Effector memory CD8-positive, alpha-beta T cell (primary cell): ENCODE measurements around the gene STAT5B.
A peak's percentile ranks its signal among the peaks of the same experiment; 100 is the strongest.
"Not testable (repeated sequence)": the region's sequence is repeated elsewhere in the genome, so short reads cannot be mapped to it uniquely, and the experiment has no call there.

Experiments
- ATAC-seq: fragments of 150-1000 bp; cut with Tn5 transposase; replicated peaks from 2 replicates; pipeline ENCODE4 v1.10.0; 2021; ENCODE audit warnings: mild to moderate bottlenecking, moderate library complexity
- DNase-seq, 3 experiments: peaks; one replicate each; pipeline ENCODE4 v3.0.0; 2021
- H3K27ac Mint-ChIP-seq, 2 donors: one replicate each; pipeline ENCODE4 v1.8.0; 2022; ENCODE audit warnings: mild to moderate bottlenecking in 2 of 2, mixed read lengths in 2 of 2, moderate library complexity in 2 of 2
- H3K27me3 Mint-ChIP-seq, 2 donors: one replicate each; pipeline ENCODE4 v1.8.0; 2022; ENCODE audit warnings: mixed read lengths in 2 of 2
- H3K36me3 Mint-ChIP-seq: one replicate; pipeline ENCODE4 v1.8.0; 2022; ENCODE audit warnings: mild to moderate bottlenecking, moderate library complexity, mixed read lengths; ENCODE audit not compliant: insufficient read depth
- H3K4me1 Mint-ChIP-seq, 2 donors: one replicate each; pipeline ENCODE4 v1.8.0; 2022; ENCODE audit warnings: low read depth in 2 of 2, mixed read lengths in 2 of 2
- H3K4me3 Mint-ChIP-seq, 2 donors: one replicate each; pipeline ENCODE4 v1.8.0; 2022; ENCODE audit warnings: mild to moderate bottlenecking in 2 of 2, mixed read lengths in 2 of 2, moderate library complexity in 2 of 2
- H3K9me3 Mint-ChIP-seq, 2 donors: one replicate each; pipeline ENCODE4 v1.8.0; 2022; ENCODE audit warnings: mixed read lengths in 2 of 2

Gene STAT5B

DNA sequence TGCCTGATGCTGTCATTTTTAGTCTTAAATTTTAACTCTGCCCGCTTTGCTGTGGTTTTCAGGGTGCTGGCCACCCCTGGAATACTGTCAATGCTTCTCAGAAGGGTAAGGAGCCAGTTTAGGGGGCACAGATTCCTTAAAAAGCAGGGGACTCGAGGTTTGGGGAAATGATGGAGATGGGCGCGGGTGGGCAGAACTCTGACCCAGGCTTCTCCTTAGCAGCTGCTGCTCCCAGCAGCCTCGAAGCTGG, 35.8 kb upstream of the STAT5B start:
- ATAC-seq (no peak), DNase-seq (no peak)
- peaks cover 81% of the 10 kb centered on the region for H3K36me3 Mint-ChIP-seq
- H3K4me1 Mint-ChIP-seq = peaks cover 20 to 26% of the 10 kb centered on the region in 2 donors
- peak overlapping the region; percentile 49 to 88 for H3K27ac Mint-ChIP-seq
- peak overlapping the region; percentile 70 to 74 for H3K4me3 Mint-ChIP-seq
- no peaks in the 10 kb centered on the region for H3K27me3 Mint-ChIP-seq
- no peaks in the 10 kb centered on the region for H3K9me3 Mint-ChIP-seq

DNA sequence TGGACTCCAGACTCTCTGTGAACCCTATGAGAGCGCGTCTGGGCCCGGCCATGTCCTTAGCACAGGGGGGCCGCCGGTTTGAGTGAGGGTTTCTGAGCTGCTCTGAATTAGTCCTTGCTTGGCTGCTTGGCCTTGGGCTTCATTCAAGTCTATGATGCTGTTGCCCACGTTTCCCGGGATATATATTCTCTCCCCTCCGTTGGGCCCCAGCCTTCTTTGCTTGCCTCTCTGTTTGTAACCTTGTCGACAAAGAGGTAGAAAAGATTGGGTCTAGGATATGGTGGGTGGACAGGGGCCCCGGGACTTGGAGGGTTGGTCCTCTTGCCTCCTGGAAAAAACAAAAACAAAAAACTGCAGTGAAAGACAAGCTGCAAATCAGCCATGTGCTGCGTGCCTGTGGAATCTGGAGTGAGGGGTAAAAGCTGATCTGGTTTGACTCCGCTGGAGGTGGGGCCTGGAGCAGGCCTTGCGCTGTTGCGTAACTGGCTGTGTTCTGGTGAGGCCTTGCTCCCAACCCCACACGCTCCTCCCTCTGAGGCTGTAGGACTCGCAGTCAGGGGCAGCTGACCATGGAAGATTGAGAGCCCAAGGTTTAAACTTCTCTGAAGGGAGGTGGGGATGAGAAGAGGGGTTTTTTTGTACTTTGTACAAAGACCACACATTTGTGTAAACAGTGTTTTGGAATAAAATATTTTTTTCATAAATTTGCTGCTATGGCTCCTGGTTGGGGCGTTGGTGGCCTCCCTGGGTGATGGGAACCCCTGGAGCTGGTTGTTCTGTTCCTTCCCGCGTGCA, 35.2 kb upstream of the STAT5B start:
- no peaks in the 10 kb centered on the region for H3K9me3 Mint-ChIP-seq
- peak overlapping the region; percentile 70 to 74 for H3K4me3 Mint-ChIP-seq
- H3K36me3 Mint-ChIP-seq = peaks cover 81% of the 10 kb centered on the region
- H3K27me3 Mint-ChIP-seq = no peaks in the 10 kb centered on the region
- H3K27ac Mint-ChIP-seq = peak overlapping the region; percentile 80 to 88
- peaks cover 20 to 26% of the 10 kb centered on the region in 2 donors for H3K4me1 Mint-ChIP-seq
- no peak for DNase-seq
- no peak for ATAC-seq

DNA sequence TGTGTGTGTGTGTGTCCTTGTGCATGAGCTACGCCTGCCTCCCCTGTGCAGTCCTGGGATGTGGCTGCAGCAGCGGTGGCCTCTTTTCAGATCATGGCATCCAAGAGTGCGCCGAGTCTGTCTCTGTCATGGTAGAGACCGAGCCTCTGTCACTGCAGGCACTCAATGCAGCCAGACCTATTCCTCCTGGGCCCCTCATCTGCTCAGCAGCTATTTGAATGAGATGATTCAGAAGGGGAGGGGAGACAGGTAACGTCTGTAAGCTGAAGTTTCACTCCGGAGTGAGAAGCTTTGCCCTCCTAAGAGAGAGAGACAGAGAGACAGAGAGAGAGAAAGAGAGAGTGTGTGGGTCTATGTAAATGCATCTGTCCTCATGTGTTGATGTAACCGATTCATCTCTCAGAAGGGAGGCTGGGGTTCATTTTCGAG, 34.6 kb upstream of the STAT5B start:
- H3K36me3 Mint-ChIP-seq = peaks cover 81% of the 10 kb centered on the region
- peaks cover 25 to 26% of the 10 kb centered on the region in 2 donors for H3K4me1 Mint-ChIP-seq
- no peak overlapping the region for H3K4me3 Mint-ChIP-seq
- no peaks in the 10 kb centered on the region for H3K27me3 Mint-ChIP-seq
- peak overlapping the region; percentile 80 to 88 for H3K27ac Mint-ChIP-seq
- ATAC-seq (no peak), DNase-seq (no peak)
- no peaks in the 10 kb centered on the region for H3K9me3 Mint-ChIP-seq

DNA sequence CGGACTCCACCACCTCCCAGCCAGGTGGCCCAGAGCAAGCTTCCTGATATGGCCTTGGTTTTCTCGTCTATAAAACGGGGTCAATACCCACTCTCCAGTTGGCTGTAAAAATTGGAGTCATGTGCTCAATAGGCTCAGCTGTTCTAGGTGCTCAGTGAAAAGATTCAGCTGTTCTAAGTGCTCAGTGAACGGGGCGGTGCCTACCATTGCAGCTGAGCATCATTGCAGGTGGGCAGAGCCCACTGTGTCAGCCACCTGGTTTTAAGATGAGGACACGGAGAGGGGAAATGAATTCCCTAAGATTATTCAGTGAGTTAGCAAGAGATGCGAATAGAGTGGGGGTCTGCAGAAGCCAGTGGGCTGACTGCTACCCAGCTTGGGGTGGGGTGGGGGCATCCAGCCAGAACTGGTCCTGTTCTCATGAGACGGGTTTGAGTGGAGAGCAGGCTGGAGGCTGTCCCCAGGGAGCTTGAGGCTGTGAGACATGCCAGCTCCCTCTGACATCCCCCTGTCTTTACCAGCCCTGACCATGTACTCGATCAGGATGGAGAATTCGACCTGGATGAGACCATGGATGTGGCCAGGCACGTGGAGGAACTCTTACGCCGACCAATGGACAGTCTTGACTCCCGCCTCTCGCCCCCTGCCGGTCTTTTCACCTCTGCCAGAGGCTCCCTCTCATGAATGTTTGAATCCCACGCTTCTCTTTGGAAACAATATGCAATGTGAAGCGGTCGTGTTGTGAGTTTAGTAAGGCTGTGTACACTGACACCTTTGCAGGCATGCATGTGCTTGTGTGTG, 34.0 kb upstream of the STAT5B start:
- Mint-ChIP-seq H3K27ac (peak overlapping the region; percentile 80 to 89), H3K27me3 (no peaks in the 10 kb centered on the region), H3K36me3 (peaks cover 78% of the 10 kb centered on the region), H3K4me3 (no peak overlapping the region), H3K4me1 (peaks cover 20 to 24% of the 10 kb centered on the region in 2 donors), H3K9me3 (no peaks in the 10 kb centered on the region)
- DNase-seq (no peak), ATAC-seq (no peak)

DNA sequence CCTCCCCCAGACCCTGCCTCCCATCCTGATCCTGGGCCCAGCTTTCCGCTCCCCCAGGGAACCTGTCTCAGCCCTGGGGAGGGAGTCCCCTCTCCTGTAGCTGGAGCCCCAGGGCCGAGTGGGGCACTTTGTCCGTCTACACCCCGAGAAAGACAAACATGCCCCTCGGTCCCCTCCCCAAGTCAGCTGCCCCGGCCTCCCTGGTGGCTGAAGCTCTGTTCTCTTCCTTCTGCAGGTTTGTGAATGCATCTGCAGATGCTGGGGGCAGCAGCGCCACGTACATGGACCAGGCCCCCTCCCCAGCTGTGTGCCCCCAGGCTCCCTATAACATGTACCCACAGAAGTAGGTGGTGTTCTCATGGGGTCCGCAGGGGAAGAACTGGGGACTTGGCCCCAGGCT, 33.0 kb upstream of the STAT5B start:
- H3K27ac Mint-ChIP-seq = peak overlapping the region; percentile 80 to 89
- H3K36me3 Mint-ChIP-seq = peaks cover 83% of the 10 kb centered on the region
- no peaks in the 10 kb centered on the region for H3K27me3 Mint-ChIP-seq
- DNase-seq (no peak), ATAC-seq (no peak)
- H3K9me3 Mint-ChIP-seq = no peaks in the 10 kb centered on the region
- no peak overlapping the region for H3K4me3 Mint-ChIP-seq
- H3K4me1 Mint-ChIP-seq = peaks cover 19 to 22% of the 10 kb centered on the region in 2 donors

DNA sequence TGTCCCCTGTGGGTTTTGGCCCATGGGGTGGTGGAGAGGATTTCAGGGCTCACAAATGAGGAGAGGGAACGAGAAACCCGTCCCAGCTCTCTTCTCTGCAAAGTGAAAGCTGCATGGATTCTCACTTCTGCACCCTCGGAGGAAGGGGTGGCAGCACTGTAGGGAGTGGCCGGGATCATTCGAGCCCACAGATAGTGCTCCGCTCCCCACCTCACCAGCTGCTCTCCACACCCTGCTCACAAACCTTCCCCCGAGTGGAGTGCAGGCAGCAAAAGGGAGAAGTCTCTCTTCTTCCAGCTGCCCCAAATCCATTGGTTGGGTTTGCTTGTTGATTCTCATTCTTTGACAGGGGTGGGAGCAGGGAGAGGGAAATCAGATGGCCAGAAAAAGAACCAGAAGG, 32.3 kb upstream of the STAT5B start:
- DNase-seq (no peak), ATAC-seq (no peak)
- no peaks in the 10 kb centered on the region for H3K9me3 Mint-ChIP-seq
- H3K27ac Mint-ChIP-seq = peak overlapping the region in 1 of 2 donors; percentile 83
- peaks cover 85% of the 10 kb centered on the region for H3K36me3 Mint-ChIP-seq
- H3K27me3 Mint-ChIP-seq = no peaks in the 10 kb centered on the region
- H3K4me3 Mint-ChIP-seq = no peak overlapping the region
- H3K4me1 Mint-ChIP-seq = peaks cover 14 to 22% of the 10 kb centered on the region in 2 donors

DNA sequence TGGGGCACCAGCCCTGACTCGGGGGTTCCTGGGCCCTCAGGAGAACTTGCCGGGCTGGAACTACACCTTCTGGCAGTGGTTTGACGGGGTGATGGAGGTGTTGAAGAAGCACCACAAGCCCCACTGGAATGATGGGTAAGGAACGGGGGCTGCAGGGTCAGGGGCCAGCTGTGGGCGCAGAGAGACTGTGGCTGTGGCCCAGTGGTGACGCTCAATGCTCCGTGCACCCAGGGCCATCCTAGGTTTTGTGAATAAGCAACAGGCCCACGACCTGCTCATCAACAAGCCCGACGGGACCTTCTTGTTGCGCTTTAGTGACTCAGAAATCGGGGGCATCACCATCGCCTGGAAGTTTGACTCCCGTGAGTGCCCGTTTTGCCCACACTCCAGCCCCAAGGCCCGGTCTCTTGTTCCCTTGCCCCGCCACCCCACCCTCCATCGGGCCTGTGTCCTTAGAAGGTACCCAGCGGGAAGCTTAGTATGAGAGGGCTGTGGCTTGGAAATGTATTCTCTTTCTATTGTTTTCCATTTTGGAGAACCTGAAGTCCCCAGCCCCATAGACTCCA, 31.3 kb upstream of the STAT5B start:
- no peak overlapping the region for H3K4me3 Mint-ChIP-seq
- no peaks in the 10 kb centered on the region for H3K9me3 Mint-ChIP-seq
- ATAC-seq = no peak
- peaks cover 10 to 22% of the 10 kb centered on the region in 2 donors for H3K4me1 Mint-ChIP-seq
- DNase-seq = no peak
- H3K36me3 Mint-ChIP-seq = peaks cover 82% of the 10 kb centered on the region
- H3K27me3 Mint-ChIP-seq = no peaks in the 10 kb centered on the region
- H3K27ac Mint-ChIP-seq = peak overlapping the region; percentile 72 to 83

DNA sequence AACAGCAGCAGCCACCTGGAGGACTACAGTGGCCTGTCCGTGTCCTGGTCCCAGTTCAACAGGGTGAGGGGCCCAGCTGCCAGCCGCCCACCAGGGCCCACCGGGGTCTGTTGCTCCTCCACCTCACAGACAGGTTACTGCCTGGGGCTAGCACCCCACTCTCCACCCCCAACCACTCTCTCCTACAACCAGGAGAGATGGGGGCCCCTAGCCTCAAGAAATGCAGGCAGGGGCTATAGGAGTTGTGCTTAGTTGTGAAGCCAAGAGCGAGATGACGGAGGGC, 30.1 kb upstream of the STAT5B start:
- Mint-ChIP-seq H3K36me3 (peaks cover 84% of the 10 kb centered on the region), H3K4me3 (no peak overlapping the region), H3K4me1 (peaks cover 9 to 14% of the 10 kb centered on the region in 2 donors), H3K27ac (peak overlapping the region; percentile 59 to 89), H3K9me3 (no peaks in the 10 kb centered on the region), H3K27me3 (no peaks in the 10 kb centered on the region)
- no peak for ATAC-seq
- no peak for DNase-seq

DNA sequence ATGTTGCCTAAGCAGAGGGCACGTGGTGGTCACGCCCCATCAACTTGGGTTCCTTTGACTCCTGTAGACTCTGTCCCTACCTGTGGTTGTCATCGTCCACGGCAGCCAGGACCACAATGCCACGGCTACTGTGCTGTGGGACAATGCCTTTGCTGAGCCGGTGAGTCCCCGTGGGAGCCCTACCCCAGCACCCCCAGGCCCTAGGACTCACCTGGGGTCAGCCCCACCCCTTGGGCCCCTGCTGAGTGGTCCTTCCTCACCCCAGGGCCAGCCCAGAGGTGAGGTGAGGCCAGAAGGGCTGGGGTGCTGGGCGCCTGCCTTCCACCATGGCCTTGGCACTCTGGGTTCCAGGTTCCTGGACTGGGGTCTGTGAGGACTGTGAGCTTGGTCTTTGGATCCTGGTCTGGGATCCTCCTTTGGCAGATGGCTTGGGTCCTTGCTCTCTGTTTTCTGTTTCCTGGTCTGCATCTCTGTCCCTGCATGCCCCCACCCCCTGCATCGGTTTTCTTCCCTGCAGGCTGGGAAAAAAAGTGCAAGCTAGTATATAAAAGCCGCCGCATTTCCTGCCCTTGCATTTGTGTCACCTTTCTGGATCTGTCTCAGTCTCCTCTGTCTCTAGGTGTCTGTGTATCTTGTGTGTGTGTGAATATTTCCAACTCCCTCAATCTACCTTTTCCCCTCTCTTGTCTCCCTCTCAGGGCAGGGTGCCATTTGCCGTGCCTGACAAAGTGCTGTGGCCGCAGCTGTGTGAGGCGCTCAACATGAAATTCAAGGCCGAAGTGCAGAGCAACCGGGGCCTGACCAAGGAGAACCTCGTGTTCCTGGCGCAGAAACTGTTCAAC, 29.6 kb upstream of the STAT5B start:
- DNase-seq = no peak
- Mint-ChIP-seq H3K4me3 (no peak overlapping the region), H3K27ac (peak overlapping the region; percentile 59 to 89), H3K4me1 (peaks cover 7 to 11% of the 10 kb centered on the region in 2 donors), H3K9me3 (no peaks in the 10 kb centered on the region), H3K27me3 (no peaks in the 10 kb centered on the region), H3K36me3 (peaks cover 85% of the 10 kb centered on the region)
- ATAC-seq = no peak

DNA sequence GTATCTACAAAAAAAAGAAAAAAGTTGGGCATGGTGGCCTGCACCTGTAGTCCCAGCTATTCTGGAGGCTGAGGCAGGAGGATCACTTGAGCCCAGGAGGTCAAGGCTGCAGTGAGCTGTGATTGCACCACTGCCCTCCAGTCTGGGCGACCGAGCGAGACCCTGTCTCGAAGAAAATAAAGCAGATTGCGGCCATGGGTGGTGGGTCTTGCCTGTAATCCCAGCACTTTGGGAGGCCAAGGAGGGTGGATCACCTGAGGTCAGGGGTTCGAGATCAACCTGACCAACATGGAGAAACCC, 28.8 kb upstream of the STAT5B start:
- not testable (repeated sequence) for H3K9me3 Mint-ChIP-seq, DNase-seq, H3K27me3 Mint-ChIP-seq, H3K4me3 Mint-ChIP-seq, H3K4me1 Mint-ChIP-seq, ATAC-seq
- H3K27ac Mint-ChIP-seq = peak overlapping the region in 1 of 2 donors; percentile 80
- H3K36me3 Mint-ChIP-seq = peaks cover 77% of the 10 kb centered on the region

DNA sequence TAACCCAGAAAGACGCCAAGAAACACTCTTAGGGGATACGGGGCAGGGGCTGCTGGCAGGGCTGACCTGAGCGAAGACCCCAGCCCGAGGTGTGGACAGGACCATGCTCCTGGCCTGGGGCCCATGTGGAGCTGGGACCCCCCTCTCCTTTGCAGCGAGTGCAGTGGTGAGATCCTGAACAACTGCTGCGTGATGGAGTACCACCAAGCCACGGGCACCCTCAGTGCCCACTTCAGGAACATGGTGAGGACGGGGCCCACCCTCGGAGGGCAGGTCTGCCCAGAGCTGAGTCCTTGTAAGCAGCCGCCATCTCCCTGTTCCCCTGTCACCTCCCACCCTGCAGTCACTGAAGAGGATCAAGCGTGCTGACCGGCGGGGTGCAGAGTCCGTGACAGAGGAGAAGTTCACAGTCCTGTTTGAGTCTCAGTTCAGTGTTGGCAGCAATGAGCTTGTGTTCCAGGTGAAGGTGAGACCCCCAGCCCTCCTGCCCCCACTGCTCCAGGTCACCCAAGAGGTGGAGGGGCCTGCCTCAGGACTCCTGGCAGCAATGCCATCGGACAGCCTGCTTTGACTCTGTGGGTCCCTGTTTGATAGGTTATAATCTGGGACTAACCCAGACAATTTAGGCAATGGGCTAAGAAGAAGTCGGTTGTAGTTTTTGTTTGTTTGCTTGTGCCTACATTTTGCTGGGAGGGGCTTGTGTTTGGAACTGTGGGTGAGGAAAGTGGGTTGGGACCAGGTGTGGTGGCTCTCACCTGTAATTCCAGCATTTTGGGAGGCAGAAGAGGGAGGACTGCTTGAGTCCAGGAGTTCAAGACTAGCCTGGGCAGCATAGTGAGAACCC, 28.2 kb upstream of the STAT5B start:
- Mint-ChIP-seq H3K4me3 (no peak overlapping the region), H3K4me1 (peaks cover 6 to 9% of the 10 kb centered on the region in 2 donors), H3K27me3 (no peaks in the 10 kb centered on the region), H3K9me3 (no peaks in the 10 kb centered on the region), H3K36me3 (peaks cover 76% of the 10 kb centered on the region), H3K27ac (peak overlapping the region; percentile 64 to 80)
- ATAC-seq (no peak), DNase-seq (no peak)

DNA sequence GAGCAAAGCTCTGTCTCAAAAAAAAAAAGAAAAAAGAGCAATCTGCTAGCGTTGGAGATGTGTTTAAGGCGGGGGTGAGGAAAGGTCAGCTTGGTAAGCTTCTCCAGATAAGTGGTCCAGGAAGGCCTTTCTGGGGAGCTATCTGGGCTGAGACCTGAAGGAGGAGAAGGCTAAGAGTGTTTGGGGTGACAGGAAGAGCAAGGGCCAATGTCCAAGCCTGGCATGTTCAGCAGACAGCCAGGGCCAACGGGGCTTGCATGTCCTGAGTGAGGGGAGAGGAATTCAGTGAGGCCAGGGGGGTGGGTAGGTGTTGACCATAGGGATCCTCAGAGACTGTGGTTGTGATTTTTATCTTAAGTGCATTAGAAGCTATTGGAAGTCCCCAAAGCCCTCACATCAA, 27.5 kb upstream of the STAT5B start:
- H3K36me3 Mint-ChIP-seq = peaks cover 76% of the 10 kb centered on the region
- H3K4me1 Mint-ChIP-seq = peaks cover 6 to 8% of the 10 kb centered on the region in 2 donors
- ATAC-seq = no peak
- DNase-seq = no peak
- no peak overlapping the region for H3K4me3 Mint-ChIP-seq
- no peaks in the 10 kb centered on the region for H3K27me3 Mint-ChIP-seq
- peak overlapping the region; percentile 53 to 77 for H3K27ac Mint-ChIP-seq
- no peaks in the 10 kb centered on the region for H3K9me3 Mint-ChIP-seq

DNA sequence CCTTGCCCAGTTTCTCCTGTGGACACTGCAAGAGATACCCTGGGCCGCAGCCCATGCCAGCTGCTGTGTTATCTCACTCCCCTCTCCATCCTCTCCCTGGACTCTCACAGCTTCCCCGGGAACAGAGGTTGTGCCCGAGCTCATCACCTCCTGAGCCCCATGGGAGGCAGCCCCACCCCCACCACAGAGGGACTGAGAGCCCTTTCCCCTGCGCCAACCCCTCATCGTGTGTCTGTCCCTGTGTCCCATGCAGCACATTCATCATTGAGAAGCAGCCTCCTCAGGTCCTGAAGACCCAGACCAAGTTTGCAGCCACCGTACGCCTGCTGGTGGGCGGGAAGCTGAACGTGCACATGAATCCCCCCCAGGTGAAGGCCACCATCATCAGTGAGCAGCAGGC, 24.8 kb upstream of the STAT5B start:
- no peaks in the 10 kb centered on the region for H3K9me3 Mint-ChIP-seq
- H3K27me3 Mint-ChIP-seq = no peaks in the 10 kb centered on the region
- peak overlapping the region in 1 of 2 donors; percentile 71 for H3K27ac Mint-ChIP-seq
- DNase-seq = no peak
- no peak overlapping the region for H3K4me3 Mint-ChIP-seq
- H3K36me3 Mint-ChIP-seq = peaks cover 68% of the 10 kb centered on the region
- ATAC-seq = no peak
- peaks cover 5 to 6% of the 10 kb centered on the region in 2 donors for H3K4me1 Mint-ChIP-seq
